ENCODE results near the gene KMT2D.
A peak's percentile ranks its signal among the peaks of the same experiment; 100 is the strongest.

KMT2D gene, protein sequence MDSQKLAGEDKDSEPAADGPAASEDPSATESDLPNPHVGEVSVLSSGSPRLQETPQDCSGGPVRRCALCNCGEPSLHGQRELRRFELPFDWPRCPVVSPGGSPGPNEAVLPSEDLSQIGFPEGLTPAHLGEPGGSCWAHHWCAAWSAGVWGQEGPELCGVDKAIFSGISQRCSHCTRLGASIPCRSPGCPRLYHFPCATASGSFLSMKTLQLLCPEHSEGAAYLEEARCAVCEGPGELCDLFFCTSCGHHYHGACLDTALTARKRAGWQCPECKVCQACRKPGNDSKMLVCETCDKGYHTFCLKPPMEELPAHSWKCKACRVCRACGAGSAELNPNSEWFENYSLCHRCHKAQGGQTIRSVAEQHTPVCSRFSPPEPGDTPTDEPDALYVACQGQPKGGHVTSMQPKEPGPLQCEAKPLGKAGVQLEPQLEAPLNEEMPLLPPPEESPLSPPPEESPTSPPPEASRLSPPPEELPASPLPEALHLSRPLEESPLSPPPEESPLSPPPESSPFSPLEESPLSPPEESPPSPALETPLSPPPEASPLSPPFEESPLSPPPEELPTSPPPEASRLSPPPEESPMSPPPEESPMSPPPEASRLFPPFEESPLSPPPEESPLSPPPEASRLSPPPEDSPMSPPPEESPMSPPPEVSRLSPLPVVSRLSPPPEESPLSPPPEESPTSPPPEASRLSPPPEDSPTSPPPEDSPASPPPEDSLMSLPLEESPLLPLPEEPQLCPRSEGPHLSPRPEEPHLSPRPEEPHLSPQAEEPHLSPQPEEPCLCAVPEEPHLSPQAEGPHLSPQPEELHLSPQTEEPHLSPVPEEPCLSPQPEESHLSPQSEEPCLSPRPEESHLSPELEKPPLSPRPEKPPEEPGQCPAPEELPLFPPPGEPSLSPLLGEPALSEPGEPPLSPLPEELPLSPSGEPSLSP (N-terminal part only)

DNA sequence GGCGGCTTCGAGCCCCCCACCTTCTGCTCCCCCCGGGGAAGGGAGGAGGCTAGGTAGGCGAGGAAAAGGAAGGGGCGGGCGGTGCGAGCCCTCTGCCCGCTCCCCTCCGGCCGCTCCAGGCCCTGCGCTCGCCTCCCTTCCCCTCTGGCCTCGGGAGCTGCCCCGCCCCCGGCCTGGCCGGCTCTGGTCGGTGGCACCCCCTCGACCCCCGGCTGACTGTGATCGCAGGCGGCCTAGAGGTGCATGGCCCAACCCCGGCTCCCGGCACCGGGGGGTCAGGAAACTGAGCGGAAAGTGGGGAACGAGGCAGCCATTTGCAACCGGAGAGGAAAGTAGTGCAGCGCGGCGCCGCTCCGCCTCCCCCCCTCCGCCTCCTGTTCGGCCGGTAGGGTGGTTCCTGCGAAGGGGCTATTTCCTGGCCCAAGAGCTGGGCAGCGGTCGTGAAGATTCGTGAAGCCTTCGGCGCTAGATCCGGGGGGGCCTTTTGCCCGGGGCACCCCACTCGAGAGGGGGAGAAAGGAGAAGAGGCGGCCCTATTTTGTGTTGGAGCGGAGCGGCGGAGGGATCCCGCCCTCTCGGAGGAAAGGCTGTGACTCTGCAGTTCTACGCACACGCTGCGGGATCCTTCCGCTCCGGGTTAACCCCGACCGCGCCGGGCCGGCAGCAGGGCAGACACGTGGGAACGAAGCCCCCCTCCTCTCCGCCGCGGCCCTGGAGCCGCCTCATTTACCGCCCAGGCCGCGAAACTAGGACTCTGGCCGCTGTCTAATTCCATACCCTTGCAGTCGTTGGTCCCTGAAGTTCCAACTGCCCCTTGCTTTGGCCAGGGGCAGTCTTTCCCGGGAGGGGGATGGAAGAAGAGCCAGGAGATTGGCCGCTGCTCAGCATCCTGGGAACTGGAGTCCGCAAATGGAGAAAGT is at the start of gene KMT2D:
KMT2D (minus strand) TSS at position 558 of the 920 bp plus-strand sequence. CDS start 5,470 bp downstream, outside the sequence.
- H3K4me3 ChIP-seq (ENCODE audit: low read depth, low read length), result peak within 1 kb of the TSS; percentile 91

DNA sequence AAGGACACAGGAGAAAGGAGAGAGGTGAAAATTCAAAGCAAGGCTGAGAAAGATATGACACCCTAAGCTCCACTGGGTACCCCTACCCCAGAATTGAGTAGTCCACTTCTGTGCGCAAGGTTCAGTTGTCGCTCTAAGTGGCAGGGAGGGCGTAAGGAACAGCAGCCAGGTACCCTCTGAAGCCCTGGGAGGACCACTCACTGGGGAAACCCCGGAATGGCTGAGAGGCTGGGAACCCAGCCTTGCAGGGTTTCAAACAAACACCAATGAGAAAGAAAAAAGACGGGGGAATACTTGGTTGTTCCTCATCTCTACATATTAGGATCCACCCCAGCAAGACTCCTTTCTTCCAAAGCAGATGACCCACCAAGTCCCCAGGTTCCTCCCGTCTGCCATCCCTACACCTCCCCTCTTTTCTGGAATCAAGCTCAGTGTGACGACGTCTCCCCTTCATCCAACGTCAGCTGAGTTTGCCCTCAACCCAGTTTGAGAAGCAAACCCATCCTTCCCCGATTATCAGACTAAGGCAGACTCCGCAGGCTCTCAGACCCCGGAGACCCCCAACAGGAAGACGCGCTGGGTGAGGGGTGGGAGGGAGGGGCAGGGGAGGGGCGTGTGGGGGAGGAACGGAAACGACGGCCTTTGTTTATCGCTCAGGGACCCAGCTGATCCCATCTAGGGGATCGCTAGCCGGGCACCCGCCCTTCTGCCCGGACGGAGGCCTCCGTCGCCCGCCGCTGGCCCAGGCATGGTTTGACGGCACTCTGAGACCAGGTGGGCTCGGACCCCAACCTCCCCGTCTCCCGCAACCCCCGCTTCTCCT is 49.3 kb upstream of the KMT2D start:
- peak overlapping the region; percentile 90 for H3K4me3 ChIP-seq (ENCODE audit: low read depth, low read length)

DNA sequence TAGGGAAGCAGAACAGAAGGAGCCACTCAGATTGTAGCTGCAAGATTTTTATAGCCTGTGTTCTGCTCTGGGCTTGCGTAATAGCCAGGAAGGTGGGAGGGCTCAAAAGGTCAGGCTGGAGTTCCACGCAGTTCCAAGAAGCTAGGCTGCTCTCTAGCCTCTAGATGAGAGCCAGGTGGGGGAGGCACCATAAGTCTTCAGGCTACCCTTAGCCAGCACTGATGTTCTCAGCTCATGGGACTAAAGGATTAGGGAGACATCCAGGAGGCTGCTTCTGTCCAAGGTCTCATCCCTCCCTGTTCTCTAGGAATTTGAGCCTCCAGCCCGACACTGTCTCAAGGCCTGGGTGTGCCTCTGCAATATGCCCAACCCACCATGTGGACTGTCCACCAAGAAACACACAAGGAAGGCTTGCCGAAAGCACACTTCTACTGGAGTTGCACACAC is 48.4 kb upstream of the KMT2D start:
- H3K4me3 ChIP-seq (ENCODE audit: low read depth, low read length), result no peak overlapping the region

DNA sequence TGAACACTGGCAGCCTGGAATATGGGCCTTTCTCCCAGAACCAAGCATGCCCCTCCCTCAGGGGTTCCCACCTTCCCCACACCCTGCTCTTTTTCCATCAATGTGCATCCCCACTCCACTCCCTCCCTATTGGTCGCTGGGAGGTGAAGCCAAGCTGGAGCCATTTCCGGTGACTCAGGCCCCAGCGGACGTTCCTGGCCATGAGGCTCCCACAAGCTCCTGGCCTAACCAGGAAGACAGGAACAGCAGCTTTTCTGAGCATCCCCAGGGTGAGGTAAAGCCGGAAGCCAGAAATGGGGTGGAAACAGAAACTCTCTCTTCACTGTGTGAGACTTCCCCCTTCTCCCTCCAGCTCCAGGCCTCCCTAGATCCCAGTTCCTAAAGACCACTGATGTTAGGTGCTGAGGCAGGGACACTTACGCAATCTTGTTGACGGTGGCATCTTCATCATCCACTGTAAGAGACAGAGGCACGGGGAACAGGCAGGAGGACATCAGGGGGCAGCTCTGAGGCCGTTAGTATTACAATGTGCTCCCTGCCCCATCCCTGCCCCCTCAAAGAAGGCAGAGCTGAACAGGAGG is 45.0 kb upstream of the KMT2D start:
- H3K4me3 ChIP-seq (ENCODE audit: low read depth, low read length), result no peak overlapping the region

DNA sequence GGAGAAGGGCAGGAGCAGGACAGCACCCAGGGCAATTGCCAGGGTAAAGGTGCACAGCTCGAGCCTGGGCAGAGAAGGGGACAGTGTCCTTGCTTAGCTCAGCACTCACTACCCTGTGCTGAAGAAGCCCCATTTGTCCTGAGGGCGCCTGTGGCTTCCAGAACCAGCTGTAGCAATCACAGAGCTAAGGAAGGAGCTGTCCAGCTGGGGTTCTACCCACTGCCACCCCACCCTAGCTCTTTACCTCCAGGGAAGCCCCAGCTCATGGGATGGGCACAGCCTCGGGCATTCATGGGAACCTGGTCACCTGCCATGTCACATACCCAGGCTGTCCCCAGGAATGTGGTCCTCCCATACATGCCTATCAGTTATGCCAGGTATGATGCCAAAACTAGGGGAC is 44.2 kb upstream of the KMT2D start:
- H3K4me3 ChIP-seq (ENCODE audit: low read depth, low read length), result no peak overlapping the region

DNA sequence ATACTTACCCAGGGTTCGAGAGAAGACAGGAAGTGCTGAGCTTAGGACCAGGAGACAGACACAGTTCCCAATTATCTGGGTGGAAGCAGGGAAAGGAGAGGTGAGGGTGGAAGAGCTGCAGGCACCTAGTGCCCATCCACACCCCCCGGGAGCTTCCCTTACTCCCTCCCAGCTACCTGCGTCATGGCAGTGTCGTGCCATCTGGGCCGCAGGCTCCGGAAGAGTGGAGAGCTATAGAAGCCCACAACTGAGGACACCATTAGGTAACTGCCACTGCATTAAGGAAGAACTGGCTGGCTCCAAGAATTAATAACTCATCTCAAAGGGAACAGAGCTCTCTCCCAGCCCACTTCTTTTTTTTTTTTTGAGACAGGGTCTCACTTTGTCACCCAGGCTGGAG is 39.8 kb upstream of the KMT2D start:
- no peak overlapping the region for H3K4me3 ChIP-seq (ENCODE audit: low read depth, low read length)

DNA sequence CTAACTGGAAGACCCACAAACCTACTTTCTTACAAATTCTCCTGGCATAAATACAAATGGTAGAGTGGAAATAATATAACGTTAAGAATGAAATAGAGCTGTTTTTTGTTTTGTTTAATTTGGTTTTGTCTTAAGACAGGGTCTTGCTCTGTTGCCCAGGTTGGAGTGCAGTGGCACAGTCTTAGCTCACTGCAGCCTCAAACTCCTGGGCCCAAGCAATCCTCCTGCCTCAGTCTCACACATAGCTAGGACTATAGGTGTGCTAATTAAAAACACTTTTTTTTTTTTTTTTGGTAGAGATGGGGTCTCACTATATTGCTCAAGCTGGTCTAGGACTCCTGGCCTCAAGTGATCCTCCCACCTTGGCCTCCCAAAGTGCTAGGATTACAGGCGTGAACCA is 38.1 kb upstream of the KMT2D start:
- H3K4me3 ChIP-seq (ENCODE audit: low read depth, low read length), result no peak overlapping the region

DNA sequence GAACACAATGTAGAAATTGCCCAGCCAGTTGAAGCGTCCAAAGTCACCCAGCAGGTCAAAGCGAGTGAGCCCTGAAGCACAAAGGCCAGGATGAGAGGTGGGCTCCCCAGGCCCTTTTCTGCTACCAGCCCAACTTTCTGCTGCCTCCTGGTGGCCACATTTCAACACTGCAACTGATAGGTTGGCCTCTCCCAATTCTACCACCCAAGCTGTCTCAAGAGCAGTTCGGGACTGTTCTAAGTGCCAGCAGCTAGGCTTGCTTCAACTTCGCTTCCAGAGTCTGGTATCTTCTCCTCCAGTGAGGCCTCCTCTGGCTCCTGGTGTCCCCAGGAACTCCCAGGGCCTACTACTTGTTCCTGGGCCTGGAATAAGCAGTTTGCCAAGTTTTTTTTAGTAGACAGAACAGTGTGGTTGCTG is 37.4 kb upstream of the KMT2D start:
- H3K4me3 ChIP-seq (ENCODE audit: low read depth, low read length), result no peak overlapping the region

DNA sequence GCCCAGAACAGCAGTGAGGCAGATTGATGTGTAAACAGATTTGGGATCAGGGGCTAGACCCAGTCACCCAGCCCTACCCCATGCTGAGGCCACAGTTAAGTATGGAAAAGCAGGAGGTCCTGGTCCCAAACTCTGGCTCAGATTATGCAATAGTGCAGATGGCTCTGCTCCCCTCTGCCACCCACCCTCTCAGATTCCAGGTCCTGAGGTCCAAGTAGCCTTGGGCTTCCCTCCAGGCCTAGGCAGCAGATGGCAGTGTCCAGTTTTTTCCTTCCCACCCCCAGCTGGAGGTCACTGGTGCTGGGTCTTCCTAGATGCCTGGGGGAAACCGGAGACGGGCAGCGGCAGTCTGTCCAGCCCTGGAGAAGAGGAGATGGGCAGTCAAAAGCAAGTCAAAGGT is 36.8 kb upstream of the KMT2D start:
- no peak overlapping the region for H3K4me3 ChIP-seq (ENCODE audit: low read depth, low read length)

DNA sequence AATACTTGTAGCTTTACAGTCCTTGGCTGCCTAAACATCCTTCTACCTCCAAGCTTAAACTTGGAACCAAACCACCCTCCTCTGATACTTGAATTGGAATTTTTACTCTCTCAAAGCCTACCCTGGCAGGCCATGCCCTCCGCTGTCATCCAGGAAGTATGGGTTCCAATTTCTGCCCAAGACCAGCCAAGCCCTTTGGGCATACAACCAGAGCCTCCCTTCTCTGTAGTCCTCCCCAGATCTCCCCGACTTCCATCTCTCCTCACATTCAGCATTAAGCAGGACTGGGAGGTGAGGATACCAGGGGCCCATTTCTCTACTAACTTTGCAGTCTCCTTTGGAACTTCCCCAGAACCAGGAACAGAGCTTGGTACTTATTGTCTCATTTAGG is 34.4 kb upstream of the KMT2D start:
- H3K4me3 ChIP-seq (ENCODE audit: low read depth, low read length), result no peak overlapping the region

DNA sequence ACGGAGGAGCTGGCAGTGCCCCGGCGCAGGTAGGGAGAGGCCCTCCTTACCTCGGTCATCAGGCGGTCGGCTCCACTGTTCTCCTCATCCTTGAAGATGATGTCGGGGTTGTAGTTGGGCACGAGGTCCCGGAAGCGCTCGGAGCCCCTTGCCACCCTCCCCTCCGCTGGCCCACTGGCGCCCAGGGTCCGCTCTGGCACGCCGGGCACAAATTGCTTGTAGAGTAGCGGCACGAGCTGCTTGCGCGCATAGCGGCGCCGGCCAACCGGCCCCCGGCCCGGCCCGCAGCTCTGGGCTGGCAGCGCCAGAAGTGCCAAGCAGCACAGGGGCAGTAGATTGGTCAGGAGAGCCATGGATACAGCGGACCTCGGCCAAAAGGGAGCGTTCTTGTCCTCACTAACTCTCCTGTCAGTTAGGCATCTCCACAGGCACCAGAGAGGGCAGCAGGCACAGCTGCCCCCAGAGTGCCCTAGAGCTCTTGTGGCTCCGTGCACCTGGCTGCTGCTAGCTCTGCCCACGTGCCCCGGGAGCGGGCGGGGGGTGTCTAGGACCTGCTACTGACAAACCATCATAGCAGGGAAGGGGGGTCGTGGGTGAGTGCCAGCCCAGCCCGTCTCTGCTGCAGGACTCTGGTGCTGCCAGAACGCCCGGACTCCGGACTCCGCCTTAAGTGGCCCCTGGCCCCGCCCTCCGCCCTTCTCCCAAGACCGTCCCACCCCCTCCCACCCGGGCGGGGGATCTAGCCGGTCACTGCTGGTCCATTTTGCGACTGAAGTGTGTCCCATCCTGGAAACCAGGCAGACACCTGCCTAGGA is 33.8 kb upstream of the KMT2D start, which contains the start of gene DHH:
DHH (minus strand) TSS at position 642 of the 815 bp plus-strand sequence; CDS start at position 353, 289 bp downstream.
- peak within 1 kb of the TSS; percentile 17 for H3K4me3 ChIP-seq (ENCODE audit: low read depth, low read length)

DNA sequence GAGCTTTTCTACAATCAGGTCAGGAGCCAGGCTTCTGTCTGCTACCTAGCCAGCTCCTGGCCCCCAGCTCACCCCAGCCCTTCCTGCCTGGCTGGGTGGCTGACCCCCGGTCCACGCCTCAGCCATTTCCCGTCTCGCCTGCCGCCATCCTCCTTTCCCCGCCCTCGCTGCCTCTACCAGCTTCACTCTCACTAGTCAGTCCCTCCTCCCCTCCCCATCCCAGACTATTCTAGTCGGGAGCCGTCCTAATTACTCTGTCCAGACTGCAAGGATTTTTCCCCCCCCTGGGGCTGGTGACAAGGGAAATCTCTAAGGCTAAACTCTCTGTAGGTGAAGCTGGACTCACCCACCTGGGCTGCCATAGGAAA is 33.2 kb upstream of the KMT2D start:
- H3K4me3 ChIP-seq (ENCODE audit: low read depth, low read length), result no peak overlapping the region

DNA sequence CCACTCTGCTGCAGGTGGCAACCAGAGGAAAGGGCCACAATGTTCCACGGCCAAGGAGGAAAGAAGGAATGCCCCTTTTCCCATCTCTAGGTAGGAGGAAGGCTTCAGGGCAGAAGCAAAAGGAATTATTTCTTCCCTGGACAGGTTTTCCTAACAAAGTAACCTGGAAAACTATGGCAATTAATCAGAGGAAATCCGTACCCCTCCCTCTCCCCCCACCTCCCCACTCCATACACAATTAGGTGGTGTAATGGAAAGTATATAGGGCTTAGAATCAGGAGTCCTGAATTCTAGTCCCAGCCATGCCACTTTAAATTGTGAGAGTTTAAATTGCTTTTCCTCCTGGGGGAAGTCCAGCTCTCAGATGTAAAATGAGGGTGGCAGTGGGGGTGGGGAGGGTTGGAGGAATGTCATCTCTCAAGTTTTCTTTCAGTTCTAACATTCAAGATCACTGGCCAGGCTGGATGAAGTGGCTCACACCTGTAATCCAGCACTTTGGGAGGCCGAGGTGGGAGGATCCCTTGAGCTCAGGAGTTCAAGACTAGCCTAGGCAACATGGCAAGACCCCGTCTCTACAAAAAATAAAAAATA is 32.3 kb upstream of the KMT2D start:
- no peak overlapping the region for H3K4me3 ChIP-seq (ENCODE audit: low read depth, low read length)

DNA sequence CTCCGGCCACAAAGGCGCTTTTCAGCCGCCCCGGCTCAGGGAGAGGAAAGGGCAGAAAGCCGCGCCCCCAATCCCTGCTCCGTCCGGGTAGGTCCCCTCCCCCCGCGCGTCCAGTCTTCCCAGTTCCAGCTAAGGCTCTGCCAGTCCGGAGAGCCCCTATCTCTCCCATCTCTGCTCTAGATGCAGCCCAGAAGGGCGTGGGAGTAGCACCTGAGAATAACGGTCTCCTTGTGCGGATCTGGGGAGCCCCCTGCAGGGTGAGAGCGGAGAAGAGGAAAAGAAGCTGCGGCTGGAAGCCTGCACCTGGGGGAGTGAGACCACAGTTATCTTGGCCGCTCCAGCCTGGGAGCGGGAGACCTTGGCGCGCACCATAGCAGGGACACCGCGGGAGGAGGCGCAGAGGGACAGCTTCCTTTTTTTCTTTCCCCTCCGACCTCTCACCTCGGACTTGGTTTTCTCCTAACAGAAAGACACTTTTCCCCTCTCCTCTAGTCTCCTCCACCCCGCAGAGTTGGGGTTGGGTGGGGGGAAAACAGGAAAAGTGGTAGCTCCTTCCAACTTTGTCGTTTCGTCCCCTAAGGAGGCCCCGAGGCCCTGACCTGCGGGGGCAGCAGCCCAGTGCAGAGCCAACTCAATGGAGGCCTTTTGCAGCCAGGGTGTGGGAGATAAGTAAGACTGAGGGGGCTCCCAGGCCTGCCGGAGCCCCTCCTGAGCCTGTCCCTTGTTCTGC is 31.7 kb upstream of the KMT2D start:
- no peak overlapping the region for H3K4me3 ChIP-seq (ENCODE audit: low read depth, low read length)

DNA sequence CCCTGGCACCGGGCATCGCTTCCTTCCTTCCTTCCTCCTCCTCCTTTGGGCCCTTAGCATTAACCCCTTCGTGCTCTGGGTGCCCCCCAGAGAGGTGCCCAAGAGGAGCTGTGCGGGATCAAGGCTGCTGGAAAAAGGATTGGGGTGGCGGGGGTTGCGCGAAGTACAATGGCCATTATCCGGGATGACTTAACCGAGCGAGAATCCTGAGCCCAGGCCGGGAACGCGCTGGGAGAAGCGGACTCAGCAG is 31.2 kb upstream of the KMT2D start:
- no peak overlapping the region for H3K4me3 ChIP-seq (ENCODE audit: low read depth, low read length)

DNA sequence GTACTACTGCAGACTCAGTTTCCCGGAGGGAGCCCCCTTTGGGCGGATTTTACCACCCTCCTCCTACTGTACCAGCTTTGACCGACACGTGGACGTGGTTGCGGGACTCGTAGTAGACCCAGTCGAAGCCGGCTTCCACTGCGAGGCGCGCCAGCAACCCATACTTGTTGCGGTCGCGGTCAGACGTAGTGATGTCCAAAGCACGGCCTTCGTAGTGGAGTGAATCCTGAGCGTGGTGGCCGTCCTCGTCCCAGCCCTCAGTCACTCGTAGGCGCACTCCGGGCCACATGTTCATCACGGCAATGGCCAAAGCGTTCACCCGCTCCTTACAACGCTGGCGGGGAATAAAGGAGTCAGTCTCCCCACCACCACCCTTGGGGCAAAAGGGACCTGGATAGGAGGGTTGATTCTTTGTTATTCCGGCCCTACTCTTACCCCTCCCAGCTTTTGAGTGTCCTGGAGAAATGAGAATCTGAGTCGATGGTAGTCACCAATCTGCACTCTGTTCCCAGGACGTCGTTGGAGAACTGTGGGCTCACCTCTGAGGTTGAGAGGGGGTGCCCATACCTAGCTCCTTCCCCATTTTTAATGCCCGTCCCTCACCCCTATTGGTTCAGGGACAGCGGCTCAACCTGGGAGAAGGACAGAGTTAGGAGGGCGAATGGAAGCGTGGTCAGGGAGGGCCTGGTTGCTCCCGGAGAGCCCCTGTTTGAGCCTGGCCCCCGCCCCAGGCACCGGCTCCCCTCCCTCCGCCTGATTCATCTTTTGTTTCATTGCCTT is 30.7 kb upstream of the KMT2D start:
- no peak overlapping the region for H3K4me3 ChIP-seq (ENCODE audit: low read depth, low read length)
